MCF 10A (cell line): ENCODE measurements around the gene YBX1. TPM values are rescaled to one million over a fixed set of nuclear protein-coding genes. Genes with fewer than 3 reads are reported as not detected.
A peak's percentile ranks its signal among the peaks of the same experiment; 100 is the strongest.

Source experiments
- BruUV-seq: library from RNA; stranded (reverse); fragments of 400-500 nt; replicated peaks from 2 replicates; lab custom pipeline; 2021; lab: Mats Ljungman, UMichigan
- CTCF ChIA-PET: fragments of 300-600 bp; sonication (Branson Sonifier 250); formaldehyde crosslinking; extraction: SDS; loops from one replicate; lab custom pipeline; 2021; ENCODE audit warnings: antibody characterized with exemption, inconsistent platforms; lab: Yijun Ruan, JAX
- POLR2A ChIA-PET: fragments of 300-600, 350-650 bp; sonication (Branson Sonifier 250); formaldehyde crosslinking; extraction: SDS; loops from one replicate; lab custom pipeline; 2020; ENCODE audit warnings: antibody characterized with exemption, inconsistent platforms; lab: Yijun Ruan, JAX
- DNase-seq: peaks from one replicate; pipeline ENCODE4 v3.0.0-alpha.2; 2018; ENCODE audit not compliant: unreplicated experiment
- H3K27ac Mint-ChIP-seq: one replicate; pipeline ENCODE4 v1.8.0; 2022; ENCODE audit warnings: mild to moderate bottlenecking, low read depth, mixed read lengths; ENCODE audit not compliant: unreplicated experiment
- H3K27me3 Mint-ChIP-seq: one replicate; pipeline ENCODE4 v1.8.0; 2022; ENCODE audit warnings: mixed read lengths; ENCODE audit not compliant: insufficient read depth, unreplicated experiment
- H3K36me3 Mint-ChIP-seq: one replicate; pipeline ENCODE4 v1.8.0; 2022; ENCODE audit warnings: mild to moderate bottlenecking, moderate library complexity, mixed read lengths; ENCODE audit not compliant: insufficient read depth, unreplicated experiment
- H3K4me1 Mint-ChIP-seq: one replicate; pipeline ENCODE4 v1.8.0; 2022; ENCODE audit warnings: mixed read lengths; ENCODE audit not compliant: insufficient read depth, unreplicated experiment
- H3K4me3 Mint-ChIP-seq: one replicate; pipeline ENCODE4 v1.8.0; 2022; ENCODE audit warnings: mild to moderate bottlenecking, moderate library complexity, mixed read lengths; ENCODE audit not compliant: unreplicated experiment
- H3K9me3 Mint-ChIP-seq: one replicate; pipeline ENCODE4 v1.8.0; 2022; ENCODE audit warnings: mixed read lengths; ENCODE audit not compliant: unreplicated experiment
- intact Hi-C: fragments of 100-400 bp; cut with micrococcal nuclease; formaldehyde crosslinking; loops from 2 replicates; pipeline ENCODE4 v1.14.1; 2022
- total RNA-seq: library from RNA; stranded (reverse); gene quantifications from 2 replicates; pipeline ENCODE4 v1.2.3, GENCODE V29; 2022
- TF ChIP-seq, protein P1 (sequence below): fragments of 200-600 bp; IDR thresholded peaks from one replicate; pipeline ENCODE4 v1.8.0; 2022; ENCODE audit warnings: antibody characterized with exemption, mild to moderate bottlenecking; ENCODE audit not compliant: unreplicated experiment

YBX1 gene
- total RNA-seq, 1 experiment from 2014 or later = 1,200 TPM

GRCh38 chr1:42691157-42691498 lies 8.9 kb downstream of the YBX1 start:
- Mint-ChIP-seq H3K36me3 (peaks cover 62% of the 10 kb centered on the region), H3K9me3 (no peaks in the 10 kb centered on the region), H3K27me3 (no peaks in the 10 kb centered on the region), H3K27ac (no peak overlapping the region), H3K4me1 (peaks cover 36% of the 10 kb centered on the region), H3K4me3 (no peak overlapping the region)
- no TSS peak for BruUV-seq
- TF ChIP-seq, protein P1, sequence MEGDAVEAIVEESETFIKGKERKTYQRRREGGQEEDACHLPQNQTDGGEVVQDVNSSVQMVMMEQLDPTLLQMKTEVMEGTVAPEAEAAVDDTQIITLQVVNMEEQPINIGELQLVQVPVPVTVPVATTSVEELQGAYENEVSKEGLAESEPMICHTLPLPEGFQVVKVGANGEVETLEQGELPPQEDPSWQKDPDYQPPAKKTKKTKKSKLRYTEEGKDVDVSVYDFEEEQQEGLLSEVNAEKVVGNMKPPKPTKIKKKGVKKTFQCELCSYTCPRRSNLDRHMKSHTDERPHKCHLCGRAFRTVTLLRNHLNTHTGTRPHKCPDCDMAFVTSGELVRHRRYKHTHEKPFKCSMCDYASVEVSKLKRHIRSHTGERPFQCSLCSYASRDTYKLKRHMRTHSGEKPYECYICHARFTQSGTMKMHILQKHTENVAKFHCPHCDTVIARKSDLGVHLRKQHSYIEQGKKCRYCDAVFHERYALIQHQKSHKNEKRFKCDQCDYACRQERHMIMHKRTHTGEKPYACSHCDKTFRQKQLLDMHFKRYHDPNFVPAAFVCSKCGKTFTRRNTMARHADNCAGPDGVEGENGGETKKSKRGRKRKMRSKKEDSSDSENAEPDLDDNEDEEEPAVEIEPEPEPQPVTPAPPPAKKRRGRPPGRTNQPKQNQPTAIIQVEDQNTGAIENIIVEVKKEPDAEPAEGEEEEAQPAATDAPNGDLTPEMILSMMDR = no peak
- ChIA-PET POLR2A (interaction anchor here (0.8 to 6.8 kb wide), 3 partner anchors 10 to 77 kb away, joined by 3 to 78 read pairs (median 4); partner anchors contain the start of gene YBX1), CTCF (interaction anchor here (0.5 to 1.6 kb wide), 8 partner anchors 9 to 355 kb away, joined by 3 to 7 read pairs (median 4); partner anchors contain the start of gene YBX1)
- intact Hi-C loops = no loop called here
- no peak for DNase-seq

DNA sequence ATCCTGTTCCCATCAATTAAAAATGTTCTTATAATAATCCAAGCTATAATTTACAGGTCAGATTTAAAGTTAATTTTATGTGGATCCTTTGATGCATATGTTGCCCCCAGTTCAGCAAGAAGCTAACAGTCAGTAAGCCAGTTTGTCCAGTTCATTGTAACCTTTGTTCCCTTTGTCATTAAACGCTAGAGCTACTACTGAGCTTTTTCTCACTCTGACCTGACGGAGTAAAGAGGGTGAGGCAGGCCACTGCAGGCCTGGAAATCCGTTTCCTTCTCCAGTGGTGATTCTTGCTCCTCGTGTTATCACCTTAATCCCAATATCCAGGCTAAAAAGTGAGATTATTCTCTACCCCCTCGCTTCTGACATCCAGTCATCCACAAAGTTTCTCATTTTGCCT lies 10.2 kb downstream of the YBX1 start:
- Mint-ChIP-seq H3K4me3 (no peak overlapping the region), H3K4me1 (peaks cover 35% of the 10 kb centered on the region), H3K27ac (peak overlapping the region; percentile 65), H3K36me3 (peaks cover 64% of the 10 kb centered on the region), H3K9me3 (no peaks in the 10 kb centered on the region), H3K27me3 (no peaks in the 10 kb centered on the region)
- CTCF ChIA-PET = interaction anchor here (0.5 to 1.7 kb wide), 8 partner anchors 8 to 463 kb away, joined by 3 to 7 read pairs (median 4); no protein-coding TSS in a partner anchor
- intact Hi-C loops = no loop called here
- POLR2A ChIA-PET = interaction anchor here (0.6 to 6.8 kb wide), 6 partner anchors 10 to 259 kb away, joined by 3 to 78 read pairs (median 3); partner anchors contain the start of genes YBX1 and ZNF691
- TF ChIP-seq, protein P1 = no peak
- DNase-seq = no peak
- no TSS peak for BruUV-seq

- POLR2A ChIA-PET = interaction anchor here (0.6 to 6.8 kb wide), 5 partner anchors 9 to 259 kb away, joined by 3 to 78 read pairs (median 3); partner anchors contain the start of genes YBX1 and ZNF691
- peaks cover 65% of the 10 kb centered on the region for H3K36me3 Mint-ChIP-seq
- H3K9me3 Mint-ChIP-seq = no peaks in the 10 kb centered on the region
- TF ChIP-seq, protein P1 = no peak
- peak overlapping the region; percentile 65 for H3K27ac Mint-ChIP-seq
- no peak overlapping the region for H3K4me3 Mint-ChIP-seq
- CTCF ChIA-PET = interaction anchor here (0.5 to 1.7 kb wide), 5 partner anchors 9 to 229 kb away, joined by 3 to 7 read pairs (median 4); no protein-coding TSS in a partner anchor
- H3K27me3 Mint-ChIP-seq = no peaks in the 10 kb centered on the region
- peaks cover 30% of the 10 kb centered on the region for H3K4me1 Mint-ChIP-seq
- BruUV-seq = no TSS peak
- intact Hi-C loops = no loop called here
- no peak for DNase-seq
Measured at GRCh38 chr1:42692911-42693310, 10.7 kb downstream of the YBX1 start.

DNA sequence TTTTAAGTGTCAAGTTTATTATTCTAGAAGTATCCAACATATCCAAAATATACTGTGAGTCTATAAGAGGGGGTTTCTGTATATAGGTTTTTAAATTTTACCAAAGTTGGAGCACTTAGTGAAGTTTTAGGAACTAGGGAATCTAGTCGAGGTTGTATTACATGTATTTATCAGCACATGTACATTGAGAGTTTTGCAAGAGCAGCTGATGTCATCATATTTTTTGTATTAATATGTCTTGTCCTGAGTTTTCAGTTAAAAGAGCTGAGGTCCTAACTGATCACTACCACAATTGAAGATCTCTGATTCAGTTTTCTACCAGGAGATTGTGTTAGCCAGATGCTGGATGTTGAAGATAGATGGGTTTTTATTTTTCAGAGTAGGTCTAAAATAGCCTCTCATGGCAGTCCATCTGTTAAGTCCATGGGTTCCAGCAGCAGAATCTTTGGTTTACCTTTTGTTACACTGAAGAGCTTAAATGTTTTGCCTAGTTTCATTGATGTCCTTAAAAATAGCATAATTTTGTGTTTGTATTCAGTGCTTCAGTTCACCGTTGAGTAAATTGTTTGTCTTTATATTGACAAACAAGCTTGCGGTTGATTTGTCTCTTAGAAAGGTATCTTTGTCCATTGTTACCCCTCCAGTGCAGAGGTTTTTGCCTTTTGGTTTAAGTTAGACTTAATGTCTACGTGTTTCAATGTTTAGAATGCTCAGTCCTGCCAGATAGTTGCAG lies 16.0 kb downstream of the YBX1 start:
- Mint-ChIP-seq H3K27me3 (no peaks in the 10 kb centered on the region), H3K27ac (no peak overlapping the region), H3K4me3 (no peak overlapping the region), H3K36me3 (peaks cover 100% of the 10 kb centered on the region), H3K9me3 (no peaks in the 10 kb centered on the region), H3K4me1 (peaks cover 13% of the 10 kb centered on the region)
- intact Hi-C loops = no loop called here
- no TSS peak for BruUV-seq
- POLR2A ChIA-PET = interaction anchor here (0.6 to 3.0 kb wide), 5 partner anchors 12 to 270 kb away, joined by 3 to 16 read pairs (median 5); partner anchors contain the start of genes C1orf50, P3H1 and YBX1
- CTCF ChIA-PET = interaction anchor here (0.6 kb wide), 1 partner anchor 49 kb away, joined by 3 read pairs; no protein-coding TSS in a partner anchor
- TF ChIP-seq, protein P1 = no peak
- no peak for DNase-seq
